GM12892 (cell line): ENCODE data around the gene SIRT1.

Source experiments
- POLR2A ChIP-seq: IDR thresholded peaks from 2 replicates; pipeline ENCODE4 v1.6.1; 2011; ENCODE audit warnings: low read depth, low read length, control low read depth
- POLR2AphosphoS5 ChIP-seq: IDR thresholded peaks from 2 replicates; pipeline ENCODE4 v1.6.1; 2011; ENCODE audit warnings: low read depth, low read length, control low read depth
- TAF1 ChIP-seq: IDR thresholded peaks from 2 replicates; pipeline ENCODE4 v1.6.1; 2011; ENCODE audit warnings: low read depth, mild to moderate bottlenecking, control low read depth, low read length, borderline replicate concordance

DNA sequence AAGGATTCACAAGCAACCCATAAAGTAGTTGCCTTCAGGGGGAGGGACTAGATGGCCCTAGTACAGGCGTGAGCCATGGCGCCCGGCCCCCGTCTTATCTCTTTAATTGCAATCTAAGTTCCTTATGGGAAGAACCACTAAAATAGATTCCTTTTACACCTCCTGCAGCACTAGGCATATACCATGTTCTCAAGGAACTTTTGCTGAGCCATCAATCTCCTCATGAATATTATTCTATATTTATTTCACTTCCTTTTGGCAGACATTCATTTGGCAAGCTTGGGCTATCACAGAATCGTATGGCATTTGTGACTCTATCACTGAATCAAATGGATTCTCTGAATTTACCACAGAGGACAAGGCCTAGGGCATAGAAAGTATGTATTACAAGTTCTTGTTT lies 31.7 kb upstream of the SIRT1 start:
- TF ChIP-seq POLR2A (no peak), POLR2AphosphoS5 (no peak), TAF1 (no peak)
